Astrocyte of the cerebellum (primary cell): Measurements from ENCODE around the gene ATRIP.

Experiments used
- DNase-seq: peaks from one replicate; pipeline ENCODE4 v3.0.0-alpha.2; 2011; ENCODE audit warnings: low read depth
- H3K4me3 ChIP-seq: 2 replicates; pipeline ENCODE4 v1.5.1; 2011; ENCODE audit warnings: mild to moderate bottlenecking, low read depth, low read length, moderate library complexity
- CTCF ChIP-seq: IDR thresholded peaks from 2 replicates; pipeline ENCODE4 v1.5.1; 2012; ENCODE audit warnings: low read length, low read depth, moderate library complexity, mild to moderate bottlenecking; ENCODE audit errors: missing control alignments
- in situ Hi-C: cut with HindIII; loops from 2 replicates; pipeline ENCODE4 v1.10.0; 2017; ENCODE audit warnings: low sequenced_read_pairs

Gene ATRIP

GRCh38 chr3:48405971-48406370, 40.6 kb upstream of the ATRIP start:
- TF ChIP-seq CTCF = no peak
- in situ Hi-C loops = no loop called here
- no peak overlapping the region for H3K4me3 ChIP-seq
- DNase-seq = no peak

DNA sequence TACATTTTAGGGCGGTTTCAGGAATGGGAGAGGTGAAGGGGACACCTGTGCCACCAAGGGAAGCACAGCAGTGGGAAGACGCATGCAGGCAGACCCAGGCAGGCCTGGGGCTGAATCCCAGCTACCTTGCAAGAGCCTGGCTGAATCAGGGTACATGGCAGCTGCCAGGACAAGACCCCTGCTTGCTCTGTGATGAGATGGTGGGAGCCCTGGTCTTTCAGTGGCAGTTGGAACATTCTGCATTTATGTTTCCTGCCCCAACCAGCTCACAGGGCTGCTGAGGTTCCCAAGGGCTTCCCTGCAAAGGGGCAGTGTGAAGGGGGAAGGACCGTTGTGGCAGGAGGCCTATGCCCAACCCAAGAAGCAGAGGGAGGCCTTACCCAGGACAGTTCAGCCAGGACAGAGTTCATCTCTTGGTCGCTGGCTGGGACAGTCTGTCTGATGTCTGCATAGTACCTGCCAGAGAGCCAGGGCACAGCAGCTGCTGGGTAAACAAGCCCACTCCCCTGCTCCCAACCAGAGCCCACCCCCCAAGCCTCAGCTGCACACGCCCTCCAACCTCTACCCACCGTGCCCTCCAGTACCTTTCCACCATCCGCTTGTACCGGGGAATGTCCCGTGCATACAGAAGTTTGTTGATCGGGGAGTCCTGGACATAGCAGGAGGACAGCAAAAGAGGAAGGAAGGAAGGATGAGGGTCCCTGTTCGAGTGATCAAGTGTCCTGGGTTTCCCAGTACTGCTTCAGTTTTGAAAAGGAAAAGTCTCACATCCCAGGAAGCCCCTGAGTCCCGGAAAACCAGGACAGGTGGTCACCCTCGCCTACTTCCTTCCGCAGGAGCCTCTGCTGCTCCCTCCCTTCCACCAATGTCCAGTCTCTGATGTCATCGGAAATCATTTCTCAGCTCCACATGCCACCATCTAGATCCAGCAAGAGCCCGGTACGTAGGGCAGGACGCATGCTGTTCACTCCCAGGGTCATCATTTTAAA, 39.8 kb upstream of the ATRIP start:
- H3K4me3 ChIP-seq = no peak overlapping the region
- no peak for TF ChIP-seq CTCF
- in situ Hi-C loops = no loop called here
- DNase-seq = no peak

GRCh38 chr3:48407542-48408099, 38.9 kb upstream of the ATRIP start:
- no peak for DNase-seq
- no peak for TF ChIP-seq CTCF
- H3K4me3 ChIP-seq = no peak overlapping the region
- in situ Hi-C loops = no loop called here

DNA sequence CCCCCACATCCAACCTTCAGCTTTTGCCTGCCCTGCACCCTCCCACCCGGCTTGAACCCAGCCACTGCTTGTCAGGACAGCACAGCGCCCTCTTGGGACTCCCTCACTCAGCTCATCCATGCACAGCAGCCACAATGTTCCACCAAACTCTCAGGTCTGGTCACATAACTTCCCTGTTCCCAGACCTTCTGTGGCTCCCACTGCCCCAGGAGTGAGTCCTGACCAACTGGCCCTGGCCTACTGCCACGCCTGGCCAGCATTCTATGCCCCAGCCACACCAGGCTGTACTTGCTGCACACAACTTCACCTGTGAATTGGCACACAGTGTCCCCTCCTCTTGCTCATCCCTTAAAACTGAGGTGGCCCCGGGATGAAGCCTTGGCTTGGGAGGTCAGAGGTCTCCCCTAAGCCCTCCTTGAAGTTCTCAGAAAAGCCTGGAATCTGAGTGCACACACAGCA, 37.7 kb upstream of the ATRIP start:
- in situ Hi-C loops = no loop called here
- no peak overlapping the region for H3K4me3 ChIP-seq
- no peak for DNase-seq
- TF ChIP-seq CTCF = no peak

DNA sequence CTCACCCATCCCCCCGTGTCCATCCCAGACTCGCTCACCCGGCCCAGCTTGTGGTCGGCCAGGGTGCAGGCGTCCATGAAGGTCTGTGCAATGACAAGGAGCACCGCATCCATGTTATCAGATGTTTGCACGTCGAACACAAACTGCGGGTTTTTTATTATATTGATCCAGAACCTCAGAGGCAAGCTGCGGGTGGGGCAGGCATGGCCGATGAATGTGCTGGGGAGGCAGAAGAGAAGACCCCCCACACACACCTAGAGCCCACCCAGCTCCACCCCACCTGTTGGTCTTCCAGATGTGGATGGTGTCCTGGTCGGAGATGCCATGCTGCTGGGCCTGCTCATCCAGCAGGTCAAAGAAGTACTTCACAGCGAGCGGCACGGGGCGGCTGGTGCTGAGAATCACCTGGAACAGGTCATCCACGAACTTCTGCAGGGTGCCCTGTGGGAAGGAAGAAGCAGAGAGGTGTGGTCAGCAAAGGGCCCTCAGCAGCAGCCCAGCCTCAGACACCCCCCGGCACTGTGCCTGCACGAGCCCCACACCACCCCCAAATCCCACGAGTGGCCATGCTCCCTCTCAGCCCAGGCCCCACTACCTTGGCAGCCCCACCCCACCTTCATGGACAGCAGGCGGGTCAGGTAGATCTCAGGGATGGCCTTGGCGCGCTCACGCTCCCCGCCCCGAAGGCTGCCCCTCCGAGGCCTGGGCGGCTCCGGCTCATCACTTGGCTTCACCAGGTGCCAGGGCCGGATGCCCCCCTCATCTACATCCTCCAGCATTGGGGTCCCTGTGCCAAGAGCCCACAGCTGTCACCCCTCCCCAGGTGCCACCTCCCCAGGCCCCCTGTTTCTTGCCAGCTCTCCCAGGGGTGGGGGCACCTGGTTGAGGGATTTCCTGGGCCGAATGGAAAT, 37.0 kb upstream of the ATRIP start:
- in situ Hi-C loops = no loop called here
- no peak for DNase-seq
- no peak for TF ChIP-seq CTCF
- H3K4me3 ChIP-seq = no peak overlapping the region
